ENCODE data around the gene CA11.
A peak's percentile ranks its signal among the peaks of the same experiment; 100 is the strongest.
"Not testable (repeated sequence)": the region's sequence is repeated elsewhere in the genome, so short reads cannot be mapped to it uniquely, and the experiment has no call there.

The CA11 gene

GRCh38 chr19:48669903-48670668 is 24.1 kb upstream of the CA11 start:
- no peak for DNase-seq

DNA sequence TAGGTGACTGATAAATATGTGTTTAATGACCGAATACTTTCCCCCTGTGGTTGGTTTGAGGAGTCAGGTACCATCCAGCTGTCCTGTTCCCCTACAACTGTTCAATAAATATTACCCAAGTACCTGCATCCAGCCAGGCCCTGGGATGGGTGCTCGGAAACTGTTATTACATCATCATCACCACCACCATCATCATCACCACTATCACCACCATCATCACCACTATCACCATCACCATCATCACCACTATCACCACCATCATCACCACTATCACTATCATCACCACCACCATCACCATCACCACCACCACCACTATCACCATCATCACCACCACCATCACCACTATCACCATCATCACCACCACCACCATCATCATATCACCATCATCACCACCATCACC is 22.8 kb upstream of the CA11 start:
- DNase-seq, result no peak

DNA sequence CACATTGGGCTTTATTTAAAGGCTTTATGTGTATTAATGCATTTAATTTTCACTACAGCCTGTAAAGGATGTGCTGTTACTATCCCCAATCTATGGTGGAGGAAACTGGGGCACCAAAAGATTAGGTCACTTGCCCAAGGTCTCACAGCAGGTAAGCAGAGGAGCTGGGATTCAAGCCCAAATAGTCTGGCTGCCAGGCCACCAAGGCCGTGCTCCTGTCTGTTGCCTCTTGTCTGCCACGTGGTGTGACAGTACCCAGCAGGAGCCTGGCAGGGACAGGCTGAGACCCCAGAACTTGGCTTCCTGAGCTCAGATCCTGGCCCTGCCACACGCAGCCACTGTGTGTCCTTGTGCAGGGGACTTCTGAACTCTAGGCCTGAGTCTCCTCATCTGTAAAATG is 22.3 kb upstream of the CA11 start:
- DNase-seq, result no peak

GRCh38 chr19:48665786-48666185 is 19.8 kb upstream of the CA11 start:
- DNase-seq, result no peak

DNA sequence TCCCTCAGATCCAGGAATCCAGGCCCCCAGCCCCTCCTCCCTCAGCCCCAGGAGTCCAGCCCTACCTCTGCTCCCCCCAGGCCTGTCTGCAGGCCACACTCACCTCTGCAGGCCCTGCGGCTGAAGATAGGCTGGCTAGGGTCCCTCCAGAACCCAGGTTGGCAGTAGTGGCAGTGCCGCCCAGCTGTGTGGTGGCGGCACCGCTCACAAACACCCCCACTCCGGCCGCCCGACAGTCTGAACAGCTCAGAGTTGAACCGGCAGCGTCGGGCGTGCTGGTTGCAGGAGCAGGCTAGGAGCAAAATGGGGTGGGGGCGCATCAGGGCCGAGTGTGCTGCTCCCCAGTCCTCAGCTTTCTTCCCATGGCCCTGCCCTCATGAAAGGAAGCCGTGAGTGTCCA is 18.5 kb upstream of the CA11 start:
- no peak for DNase-seq

DNA sequence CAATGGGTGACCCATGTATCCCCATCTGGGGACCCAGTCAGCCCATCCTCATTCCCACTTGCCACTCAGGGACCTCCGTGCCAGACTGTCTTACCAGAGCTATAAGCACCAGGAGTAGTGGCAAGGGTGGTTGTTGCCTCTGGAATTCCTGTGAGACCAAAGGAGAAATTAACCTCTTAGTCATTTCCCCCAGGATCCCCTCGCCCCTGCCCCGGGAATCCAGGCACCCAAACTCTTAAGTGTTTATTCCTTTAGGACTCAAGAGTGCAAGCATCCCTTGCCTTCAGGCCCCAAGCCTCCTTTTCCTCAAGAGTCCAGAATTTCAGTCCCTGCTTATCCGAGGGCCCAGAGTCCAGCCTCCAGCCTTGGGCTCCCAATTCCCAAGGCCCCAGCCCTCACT is 17.7 kb upstream of the CA11 start:
- no peak for DNase-seq

DNA sequence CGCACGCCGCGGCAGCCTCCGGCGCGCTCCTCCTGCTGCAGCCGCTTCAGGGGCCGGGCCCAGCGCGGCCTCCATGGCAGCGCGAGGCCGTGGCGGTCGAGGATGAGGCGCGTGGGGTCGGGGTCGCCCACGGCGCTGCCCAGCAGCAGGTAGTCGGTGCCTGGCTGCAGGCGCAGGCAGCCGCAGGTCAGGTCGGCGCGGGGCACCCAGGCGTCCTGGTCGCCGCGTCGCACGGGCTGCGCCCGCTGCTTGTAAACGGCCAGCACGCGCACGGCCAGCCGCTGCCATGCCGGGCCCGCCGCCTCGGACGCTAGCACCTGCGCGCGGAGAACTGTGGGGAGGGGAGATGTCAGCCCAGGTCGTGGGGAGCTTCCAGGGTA is 15.7 kb upstream of the CA11 start:
- DNase-seq, result no peak

GRCh38 chr19:48660852-48661710 is 15.1 kb upstream of the CA11 start:
- peak in 2 of 3 experiments; percentile 52 to 80 for DNase-seq

DNA sequence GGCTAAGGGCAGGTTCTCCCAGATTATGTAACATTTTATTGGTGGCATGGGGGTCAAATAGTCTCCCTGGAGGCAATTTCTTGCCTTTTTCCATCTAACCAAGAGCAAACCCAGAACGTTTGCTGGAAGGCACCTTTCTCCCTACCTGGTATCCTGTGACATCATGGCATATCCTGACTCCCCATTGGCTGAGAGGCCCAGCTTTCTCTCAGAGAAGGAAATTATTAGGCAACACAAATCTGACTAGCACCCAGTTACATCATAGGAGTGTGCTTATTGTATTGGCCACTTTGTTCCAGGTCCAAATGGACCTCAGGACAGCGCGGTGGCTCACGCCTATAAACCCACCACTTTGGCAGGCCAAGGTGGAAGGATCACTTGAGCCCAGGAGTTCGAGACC is 13.8 kb upstream of the CA11 start:
- no peak for DNase-seq

GRCh38 chr19:48658483-48658882 is 12.5 kb upstream of the CA11 start:
- no peak for DNase-seq

DNA sequence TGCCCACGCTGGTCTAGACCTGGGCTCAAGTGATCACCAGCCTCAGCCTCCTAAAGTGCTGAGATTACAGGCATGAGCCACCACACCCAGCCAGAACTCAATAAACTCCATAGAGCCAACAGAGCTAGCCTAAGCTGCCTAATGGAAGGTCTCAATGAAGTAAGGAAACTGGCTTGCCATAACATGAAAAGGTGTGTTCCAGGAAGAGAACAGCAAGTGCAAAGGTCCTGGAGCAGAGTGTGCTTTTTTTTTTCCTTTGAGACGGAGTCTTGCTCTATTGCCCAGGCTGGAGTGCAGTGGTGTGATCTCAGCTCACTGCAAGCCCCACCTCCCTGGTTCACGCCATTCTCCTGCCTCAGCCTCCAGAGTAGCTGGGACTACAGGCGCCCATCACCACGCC is 11.8 kb upstream of the CA11 start:
- DNase-seq, result not testable (repeated sequence)

GRCh38 chr19:48656840-48657474 is 11.0 kb upstream of the CA11 start:
- DNase-seq, result no peak

DNA sequence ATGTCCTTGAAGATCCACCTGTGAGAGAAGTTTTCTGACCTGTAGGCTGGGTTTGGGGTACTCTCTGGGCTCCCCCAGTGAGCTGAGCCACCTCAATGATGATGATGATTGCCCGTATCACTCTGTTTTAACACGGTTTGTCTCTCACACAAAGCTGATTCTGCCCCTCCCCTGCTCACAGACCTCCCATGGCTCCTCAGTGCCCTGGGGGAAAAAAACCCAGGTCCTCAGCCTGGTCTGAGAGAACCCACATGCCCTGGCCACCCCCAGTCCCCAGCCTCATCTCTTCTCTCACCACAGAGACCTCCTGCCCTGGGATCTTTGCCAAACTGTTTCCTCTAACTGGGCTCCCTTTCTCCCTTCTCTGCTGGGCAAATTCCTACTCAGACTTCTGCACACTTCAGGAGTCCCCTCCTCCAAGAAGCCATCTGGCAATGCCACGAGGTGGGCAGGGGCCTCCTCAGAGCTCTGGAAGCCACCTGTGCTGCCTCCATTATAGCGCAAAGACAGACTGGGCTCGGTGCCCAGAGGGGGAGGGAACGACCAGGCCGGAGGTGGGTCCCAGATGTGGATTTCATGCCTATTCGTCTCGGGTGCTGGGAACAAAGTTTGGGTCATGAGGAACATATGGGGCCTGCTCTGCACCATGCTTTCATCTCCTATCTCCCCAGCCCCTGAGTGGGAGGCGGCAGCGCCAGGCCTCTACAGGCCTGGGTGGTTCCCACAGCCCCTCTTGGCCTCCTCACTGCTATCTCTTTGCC is 8.5 kb upstream of the CA11 start:
- DNase-seq, result peak in 1 of 3 experiments; percentile 13

GRCh38 chr19:48651683-48652048 is 5.7 kb upstream of the CA11 start:
- DNase-seq, result no peak

- no peak for DNase-seq
Measured at GRCh38 chr19:48650974-48651682, 5.1 kb upstream of the CA11 start.

DNA sequence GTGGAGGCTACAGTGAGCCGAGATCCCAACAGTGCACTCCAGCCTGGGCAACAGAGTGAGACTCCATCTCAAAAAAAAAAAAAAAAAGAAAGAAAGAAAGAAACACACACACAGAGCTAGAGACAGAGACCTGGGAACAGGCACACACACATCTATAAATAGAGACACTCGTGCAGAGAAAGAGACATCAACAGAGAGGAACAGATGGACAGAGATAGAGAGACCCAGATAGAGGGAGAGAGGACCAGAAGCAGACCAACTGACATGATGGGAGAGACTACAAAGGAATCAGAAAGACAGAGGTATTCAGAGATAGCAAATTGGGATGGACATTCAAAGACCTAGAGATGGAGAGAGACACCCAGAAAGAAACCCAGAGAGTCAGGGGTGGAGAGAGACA is 2.1 kb upstream of the CA11 start:
- DNase-seq, result no peak

GRCh38 chr19:48646722-48647216 is 782 bp upstream of the CA11 start:
- peak in 1 of 3 experiments; percentile 33 for DNase-seq

DNA sequence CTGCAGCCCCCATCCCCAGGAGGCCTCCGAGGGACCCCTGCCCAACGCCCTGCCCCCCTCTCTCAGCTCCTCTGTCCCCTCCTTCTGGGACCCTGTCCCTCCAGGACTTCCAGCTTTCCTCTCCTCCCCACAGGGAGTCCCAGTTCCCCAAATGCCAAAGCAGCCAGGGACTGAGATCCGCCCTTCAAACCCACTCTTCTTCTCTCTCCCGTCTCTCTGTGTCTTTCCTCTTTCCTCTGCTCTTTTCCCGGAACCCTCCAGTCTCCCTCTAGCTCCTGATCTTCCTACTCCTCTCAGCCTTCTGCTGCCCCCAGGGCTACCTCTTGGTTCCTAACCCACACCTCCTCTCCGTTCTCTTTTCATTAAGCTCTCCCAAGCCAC is 377 bp downstream of the CA11 start:
- peak in 1 of 3 experiments; percentile 56 for DNase-seq

DNA sequence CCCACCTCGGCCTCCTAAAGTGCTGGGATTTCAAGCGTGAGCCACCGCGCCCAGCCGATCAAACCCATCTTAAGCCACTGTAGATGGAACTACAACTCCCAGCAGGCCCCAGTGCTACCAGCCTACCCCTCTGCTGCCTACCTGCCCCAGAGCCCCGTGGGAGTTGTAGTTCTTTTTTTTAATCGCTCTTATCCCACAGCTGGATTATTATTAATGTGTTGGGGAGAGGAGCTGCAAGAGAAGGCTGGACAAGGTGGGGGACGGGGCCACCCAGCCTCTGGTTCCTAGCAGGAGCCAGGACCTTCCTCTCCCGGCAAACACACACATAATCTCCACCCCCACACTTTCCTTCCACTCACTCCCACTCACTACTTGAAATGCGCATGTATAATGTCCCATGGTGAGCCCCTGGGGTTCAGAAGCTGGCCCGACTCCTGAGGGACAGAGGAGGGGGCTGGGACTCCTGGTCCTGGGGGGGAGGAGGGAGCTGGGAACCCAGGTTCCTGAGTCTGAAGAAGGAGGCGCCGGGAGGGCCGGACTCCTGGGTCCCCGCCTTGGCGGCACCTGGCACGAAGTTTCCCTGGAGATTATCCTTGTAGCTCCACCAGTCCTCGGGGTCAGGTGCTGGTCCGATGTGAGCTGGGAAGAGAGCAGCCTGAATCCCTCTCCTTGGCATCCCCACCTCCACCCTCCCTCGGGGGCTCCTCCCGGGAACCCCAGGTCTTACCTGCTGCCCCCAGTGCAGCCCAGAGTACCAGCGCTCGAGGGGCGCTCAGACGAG is 958 bp downstream of the CA11 start:
- peak; percentile 70 to 80 (median 72) for DNase-seq

GRCh38 chr19:48644355-48644754 is 1.6 kb downstream of the CA11 start:
- DNase-seq, result no peak

DNA sequence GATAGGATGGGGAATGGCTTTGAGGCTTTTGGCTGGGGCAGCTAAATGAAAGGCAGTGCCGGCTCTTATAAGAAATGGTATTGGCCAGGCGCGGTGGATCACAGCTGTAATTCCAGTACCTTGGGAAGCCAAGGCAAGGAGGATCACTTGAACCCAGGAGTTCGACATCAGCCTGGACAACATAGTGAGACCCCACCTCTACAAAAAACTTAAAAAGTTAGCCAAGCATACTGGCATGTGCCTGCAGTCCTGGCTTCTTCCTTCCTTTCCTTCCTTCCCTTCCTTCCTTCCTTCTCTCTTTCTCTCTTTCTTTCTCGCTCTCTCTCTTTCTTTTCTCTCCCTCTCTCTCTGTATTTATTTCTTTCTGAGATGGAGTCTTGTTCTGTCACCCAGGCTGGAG is 3.1 kb downstream of the CA11 start:
- no peak for DNase-seq

Data from NCI-H1417 (cell line).